ENCODE measurements around the gene ADGRG1.

DNA sequence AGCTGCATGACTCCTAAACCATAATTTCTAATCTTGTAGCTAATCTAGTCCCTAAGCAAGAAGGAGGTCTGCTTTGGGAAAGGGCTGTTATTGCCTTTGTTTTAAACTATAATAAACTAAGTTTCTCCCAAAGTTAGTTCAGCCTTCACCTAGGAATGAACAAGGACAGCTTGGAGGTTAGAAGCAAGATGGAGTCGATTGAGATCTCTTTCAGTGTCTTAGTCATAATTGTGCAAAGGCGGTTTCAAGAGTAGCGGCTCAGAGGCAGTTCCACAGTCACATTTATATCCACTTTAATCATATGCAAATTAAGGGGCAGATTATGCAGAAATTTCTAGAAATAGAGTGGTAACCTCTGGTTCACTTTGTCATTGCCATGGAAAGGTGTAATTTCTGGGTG, 83.6 kb downstream of the ADGRG1 start:
- no peak for TF ChIP-seq POLR2A (IDR thresholded peaks at IDR 0.05)
- TF ChIP-seq, protein P1, sequence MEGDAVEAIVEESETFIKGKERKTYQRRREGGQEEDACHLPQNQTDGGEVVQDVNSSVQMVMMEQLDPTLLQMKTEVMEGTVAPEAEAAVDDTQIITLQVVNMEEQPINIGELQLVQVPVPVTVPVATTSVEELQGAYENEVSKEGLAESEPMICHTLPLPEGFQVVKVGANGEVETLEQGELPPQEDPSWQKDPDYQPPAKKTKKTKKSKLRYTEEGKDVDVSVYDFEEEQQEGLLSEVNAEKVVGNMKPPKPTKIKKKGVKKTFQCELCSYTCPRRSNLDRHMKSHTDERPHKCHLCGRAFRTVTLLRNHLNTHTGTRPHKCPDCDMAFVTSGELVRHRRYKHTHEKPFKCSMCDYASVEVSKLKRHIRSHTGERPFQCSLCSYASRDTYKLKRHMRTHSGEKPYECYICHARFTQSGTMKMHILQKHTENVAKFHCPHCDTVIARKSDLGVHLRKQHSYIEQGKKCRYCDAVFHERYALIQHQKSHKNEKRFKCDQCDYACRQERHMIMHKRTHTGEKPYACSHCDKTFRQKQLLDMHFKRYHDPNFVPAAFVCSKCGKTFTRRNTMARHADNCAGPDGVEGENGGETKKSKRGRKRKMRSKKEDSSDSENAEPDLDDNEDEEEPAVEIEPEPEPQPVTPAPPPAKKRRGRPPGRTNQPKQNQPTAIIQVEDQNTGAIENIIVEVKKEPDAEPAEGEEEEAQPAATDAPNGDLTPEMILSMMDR (IDR thresholded peaks at IDR 0.05) = no peak
